ENCODE results near the gene MAP2K7.

DNA sequence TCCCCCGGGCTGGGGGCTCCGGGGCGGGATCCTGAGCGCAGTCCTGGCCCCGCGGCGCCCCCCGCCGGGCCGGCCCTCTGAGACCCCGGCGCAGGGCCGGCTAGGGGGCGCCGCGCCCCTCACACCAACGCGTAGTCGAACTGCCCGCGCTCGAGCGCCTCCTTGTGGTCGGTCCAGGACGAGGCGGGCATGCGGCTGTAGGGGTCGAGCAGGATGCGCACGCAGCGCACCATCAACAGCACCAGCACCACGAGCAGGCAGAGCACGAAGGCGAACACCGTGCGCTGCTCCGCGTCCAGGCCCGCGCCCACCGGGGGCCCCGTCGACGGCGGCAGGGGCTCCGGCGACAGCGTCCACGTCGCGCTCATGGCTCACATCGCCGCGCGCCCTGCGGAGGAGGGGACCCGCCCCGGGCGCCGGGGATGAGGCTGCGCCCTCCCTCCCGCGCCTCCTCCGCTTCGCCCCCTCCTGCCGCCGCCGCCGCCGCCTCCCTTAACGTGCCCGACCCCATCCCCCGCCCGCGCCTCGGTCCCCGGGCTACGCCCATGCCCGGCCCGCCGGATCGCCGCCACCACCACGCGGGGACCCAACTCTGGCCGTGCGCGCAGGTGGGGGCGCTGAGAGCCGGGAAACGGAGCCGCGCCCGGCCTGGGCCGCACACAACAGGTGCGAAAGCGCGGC lies 21.6 kb downstream of the MAP2K7 start:
- TF ChIP-seq, protein P1, sequence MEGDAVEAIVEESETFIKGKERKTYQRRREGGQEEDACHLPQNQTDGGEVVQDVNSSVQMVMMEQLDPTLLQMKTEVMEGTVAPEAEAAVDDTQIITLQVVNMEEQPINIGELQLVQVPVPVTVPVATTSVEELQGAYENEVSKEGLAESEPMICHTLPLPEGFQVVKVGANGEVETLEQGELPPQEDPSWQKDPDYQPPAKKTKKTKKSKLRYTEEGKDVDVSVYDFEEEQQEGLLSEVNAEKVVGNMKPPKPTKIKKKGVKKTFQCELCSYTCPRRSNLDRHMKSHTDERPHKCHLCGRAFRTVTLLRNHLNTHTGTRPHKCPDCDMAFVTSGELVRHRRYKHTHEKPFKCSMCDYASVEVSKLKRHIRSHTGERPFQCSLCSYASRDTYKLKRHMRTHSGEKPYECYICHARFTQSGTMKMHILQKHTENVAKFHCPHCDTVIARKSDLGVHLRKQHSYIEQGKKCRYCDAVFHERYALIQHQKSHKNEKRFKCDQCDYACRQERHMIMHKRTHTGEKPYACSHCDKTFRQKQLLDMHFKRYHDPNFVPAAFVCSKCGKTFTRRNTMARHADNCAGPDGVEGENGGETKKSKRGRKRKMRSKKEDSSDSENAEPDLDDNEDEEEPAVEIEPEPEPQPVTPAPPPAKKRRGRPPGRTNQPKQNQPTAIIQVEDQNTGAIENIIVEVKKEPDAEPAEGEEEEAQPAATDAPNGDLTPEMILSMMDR (IDR thresholded peaks at IDR 0.05; ENCODE audit: borderline replicate concordance, extremely low read depth, low read length, poor library complexity, severe bottlenecking) = peak; percentile 97
- no peak for TF ChIP-seq EZH2 (IDR thresholded peaks at IDR 0.05; ENCODE audit: borderline replicate concordance, low read depth, low read length, severe bottlenecking)

Measured in DND-41 (cell line).